ENCODE measurements around the gene PHF2. TPM values are rescaled to one million over a fixed set of nuclear protein-coding genes. Genes with fewer than 3 reads are reported as not detected.

Gene PHF2
- total RNA-seq, 1 donor from 2014 or later = 27.7 TPM

- Histone ChIP-seq H3K27me3 (no peaks in the 10 kb centered on the region), H3K27ac (no peak overlapping the region), H3K36me3 (no peaks in the 10 kb centered on the region), H3K4me1 (no peaks in the 10 kb centered on the region), H3K9me3 (no peaks in the 10 kb centered on the region), H3K4me3 (no peak overlapping the region)
- TF ChIP-seq, protein P1, sequence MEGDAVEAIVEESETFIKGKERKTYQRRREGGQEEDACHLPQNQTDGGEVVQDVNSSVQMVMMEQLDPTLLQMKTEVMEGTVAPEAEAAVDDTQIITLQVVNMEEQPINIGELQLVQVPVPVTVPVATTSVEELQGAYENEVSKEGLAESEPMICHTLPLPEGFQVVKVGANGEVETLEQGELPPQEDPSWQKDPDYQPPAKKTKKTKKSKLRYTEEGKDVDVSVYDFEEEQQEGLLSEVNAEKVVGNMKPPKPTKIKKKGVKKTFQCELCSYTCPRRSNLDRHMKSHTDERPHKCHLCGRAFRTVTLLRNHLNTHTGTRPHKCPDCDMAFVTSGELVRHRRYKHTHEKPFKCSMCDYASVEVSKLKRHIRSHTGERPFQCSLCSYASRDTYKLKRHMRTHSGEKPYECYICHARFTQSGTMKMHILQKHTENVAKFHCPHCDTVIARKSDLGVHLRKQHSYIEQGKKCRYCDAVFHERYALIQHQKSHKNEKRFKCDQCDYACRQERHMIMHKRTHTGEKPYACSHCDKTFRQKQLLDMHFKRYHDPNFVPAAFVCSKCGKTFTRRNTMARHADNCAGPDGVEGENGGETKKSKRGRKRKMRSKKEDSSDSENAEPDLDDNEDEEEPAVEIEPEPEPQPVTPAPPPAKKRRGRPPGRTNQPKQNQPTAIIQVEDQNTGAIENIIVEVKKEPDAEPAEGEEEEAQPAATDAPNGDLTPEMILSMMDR (IDR thresholded peaks at IDR 0.05) = no peak
- TF ChIP-seq POLR2AphosphoS5 (IDR thresholded peaks at IDR 0.05; ENCODE audit: insufficient read depth in 1 of 2, low read depth in 1 of 2) (no peak), POLR2A (IDR thresholded peaks at IDR 0.05) (no peak)
- intact Hi-C loops (cut with DNase I) = no loop called here
- DNase-seq (ENCODE audit: extremely low spot score in 2 of 2) = no peak
Observed at GRCh38 chr9:93712896-93713295, 136.5 kb downstream of the PHF2 start.

GRCh38 chr9:93713716-93714115 is 137.3 kb downstream of the PHF2 start:
- Histone ChIP-seq H3K27ac (no peak overlapping the region), H3K27me3 (no peaks in the 10 kb centered on the region), H3K4me1 (no peaks in the 10 kb centered on the region), H3K36me3 (no peaks in the 10 kb centered on the region), H3K4me3 (no peak overlapping the region), H3K9me3 (no peaks in the 10 kb centered on the region)
- intact Hi-C loops (cut with DNase I) = no loop called here
- DNase-seq (ENCODE audit: extremely low spot score in 2 of 2) = no peak
- TF ChIP-seq POLR2A (IDR thresholded peaks at IDR 0.05) (no peak), POLR2AphosphoS5 (IDR thresholded peaks at IDR 0.05; ENCODE audit: insufficient read depth in 1 of 2, low read depth in 1 of 2) (no peak)
- TF ChIP-seq, protein P1 (IDR thresholded peaks at IDR 0.05) = no peak

DNA sequence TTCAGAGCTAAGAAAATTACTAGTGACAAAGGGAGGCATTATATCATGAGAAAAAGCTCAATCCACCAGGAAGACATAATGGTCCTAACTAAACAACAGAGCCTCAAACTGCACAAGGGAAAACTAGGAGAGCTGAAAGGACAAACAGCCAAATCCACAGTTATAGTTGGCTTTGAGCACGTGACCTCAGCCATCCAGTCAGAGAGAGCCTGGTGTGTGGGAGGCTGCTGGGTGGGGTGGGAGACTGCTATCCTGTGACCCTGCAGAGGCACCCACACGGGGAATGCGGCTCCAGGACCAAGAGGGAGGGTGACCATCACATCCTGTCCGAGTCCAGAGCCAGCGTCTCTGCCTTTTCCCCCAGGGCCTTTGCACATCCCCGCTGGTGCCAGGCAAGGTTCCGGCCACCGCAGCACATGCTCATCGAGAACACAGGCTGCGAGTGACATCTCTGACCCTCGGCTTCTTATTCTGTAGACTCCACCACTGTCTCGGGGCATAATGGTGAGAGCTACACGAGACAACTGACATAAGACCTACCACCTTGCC is 145.1 kb downstream of the PHF2 start:
- no peaks in the 10 kb centered on the region for H3K27me3 ChIP-seq
- peak in 1 of 2 donors; percentile 32 for DNase-seq (ENCODE audit: extremely low spot score in 2 of 2)
- H3K4me3 ChIP-seq = no peak overlapping the region
- no peaks in the 10 kb centered on the region for H3K4me1 ChIP-seq
- intact Hi-C loops (cut with DNase I) = no loop called here
- H3K27ac ChIP-seq = no peak overlapping the region
- H3K9me3 ChIP-seq = no peaks in the 10 kb centered on the region
- H3K36me3 ChIP-seq = no peaks in the 10 kb centered on the region
- TF ChIP-seq, protein P1 (IDR thresholded peaks at IDR 0.05) = no peak
- TF ChIP-seq POLR2AphosphoS5 (IDR thresholded peaks at IDR 0.05; ENCODE audit: insufficient read depth in 1 of 2, low read depth in 1 of 2) = no peak
- TF ChIP-seq POLR2A (IDR thresholded peaks at IDR 0.05) = no peak

DNA sequence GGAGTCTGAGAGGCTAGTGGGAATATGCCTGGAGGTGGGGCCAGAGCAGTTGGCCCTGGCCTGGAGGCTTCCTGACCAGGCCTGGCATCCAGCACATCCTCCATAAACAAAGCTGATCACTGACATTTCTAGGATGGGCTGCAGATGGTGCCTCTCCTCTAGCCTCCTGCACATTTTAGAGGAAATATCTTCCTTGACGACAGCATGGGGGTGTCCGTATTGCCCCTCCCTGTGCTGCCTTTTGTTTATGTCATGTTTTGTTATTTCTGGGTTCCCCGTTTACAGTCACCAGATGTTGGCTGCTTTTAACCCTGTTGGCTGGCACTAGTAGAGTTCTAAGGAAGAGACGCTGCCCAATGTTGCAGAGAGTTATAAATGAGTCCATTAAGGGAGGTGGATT is 148.5 kb downstream of the PHF2 start:
- DNase-seq (ENCODE audit: extremely low spot score in 2 of 2) = no peak
- Histone ChIP-seq H3K9me3 (no peaks in the 10 kb centered on the region), H3K27me3 (no peaks in the 10 kb centered on the region), H3K36me3 (no peaks in the 10 kb centered on the region), H3K27ac (no peak overlapping the region), H3K4me1 (no peaks in the 10 kb centered on the region), H3K4me3 (no peak overlapping the region)
- intact Hi-C loops (cut with DNase I) = no loop called here
- no peak for TF ChIP-seq POLR2AphosphoS5 (IDR thresholded peaks at IDR 0.05; ENCODE audit: insufficient read depth in 1 of 2, low read depth in 1 of 2)

GRCh38 chr9:93725382-93725781 is 149.0 kb downstream of the PHF2 start:
- no peak for DNase-seq (ENCODE audit: extremely low spot score in 2 of 2)
- Histone ChIP-seq H3K4me3 (no peak overlapping the region), H3K27me3 (no peaks in the 10 kb centered on the region), H3K27ac (no peak overlapping the region), H3K4me1 (no peaks in the 10 kb centered on the region), H3K9me3 (no peaks in the 10 kb centered on the region), H3K36me3 (no peaks in the 10 kb centered on the region)
- intact Hi-C loops (cut with DNase I) = no loop called here
- no peak for TF ChIP-seq POLR2AphosphoS5 (IDR thresholded peaks at IDR 0.05; ENCODE audit: insufficient read depth in 1 of 2, low read depth in 1 of 2)
- no peak for TF ChIP-seq POLR2A (IDR thresholded peaks at IDR 0.05)
- TF ChIP-seq, protein P1 (IDR thresholded peaks at IDR 0.05) = no peak

All from vagina (tissue), 2 donors.